H1 (cell line): ENCODE results near the gene MCM9. TPM values are rescaled to one million over a fixed set of nuclear protein-coding genes. Genes with fewer than 3 reads are reported as not detected.

Source experiments
- FOSL1 ChIP-seq: IDR thresholded peaks from 2 replicates; pipeline ENCODE4 v1.6.1; 2011; ENCODE audit warnings: mild to moderate bottlenecking, low read depth, low read length, moderate library complexity; ENCODE audit not compliant: insufficient read depth
- NANOG ChIP-seq: IDR thresholded peaks from 2 replicates; pipeline ENCODE4 v1.6.1; 2011; ENCODE audit warnings: low read length, low read depth, mild to moderate bottlenecking, inconsistent platforms; ENCODE audit not compliant: insufficient read depth, poor library complexity, severe bottlenecking
- RXRA ChIP-seq: IDR thresholded peaks from 2 replicates; pipeline ENCODE4 v1.6.1; 2011; ENCODE audit warnings: low read depth, mild to moderate bottlenecking, low read length, moderate library complexity; ENCODE audit not compliant: insufficient read depth
- polyA plus RNA-seq, 7 experiments: library from polyadenylated mRNA; depleted of rRNA in 3 of 7; stranded (reverse) in 5 of 7; unstranded in 2 of 7; fragments of >200 nt in 5 of 7; fragments of 200-250 nt in 2 of 7; gene quantifications; 1 replicate in 5 of 7; 2 replicates in 1 of 7; 4 replicates in 1 of 7; pipeline versions ENCODE4 v1.2.1 to v1.2.3, GENCODE V29; 2011 to 2013; ENCODE audit warnings: missing spikeins in 2 of 7, mixed read lengths in 2 of 7
- total RNA-seq: library from RNA; stranded (reverse); fragmentation: NEBNext Ultra II Directional; extraction: Animal tissue kit (Norgen Biotek cat#: 25700); gene quantifications from 2 replicates; pipeline ENCODE4 v1.2.1, GENCODE V29; 2021
- TF ChIP-seq, protein P1 (sequence below): fragments of 300-600 bp; sonication (generic); IDR thresholded peaks from 2 replicates; pipeline ENCODE4 v1.7.1; 2012; ENCODE audit warnings: low read length, moderate library complexity, mild to moderate bottlenecking, inconsistent platforms; ENCODE audit not compliant: insufficient replicate concordance

MCM9 gene
- total and polyA plus RNA-seq, 2 of the 8 experiments (the other 6 are each of a cell fraction or from before 2014, with no cell fraction given) = 3.7 to 11.4 TPM

DNA sequence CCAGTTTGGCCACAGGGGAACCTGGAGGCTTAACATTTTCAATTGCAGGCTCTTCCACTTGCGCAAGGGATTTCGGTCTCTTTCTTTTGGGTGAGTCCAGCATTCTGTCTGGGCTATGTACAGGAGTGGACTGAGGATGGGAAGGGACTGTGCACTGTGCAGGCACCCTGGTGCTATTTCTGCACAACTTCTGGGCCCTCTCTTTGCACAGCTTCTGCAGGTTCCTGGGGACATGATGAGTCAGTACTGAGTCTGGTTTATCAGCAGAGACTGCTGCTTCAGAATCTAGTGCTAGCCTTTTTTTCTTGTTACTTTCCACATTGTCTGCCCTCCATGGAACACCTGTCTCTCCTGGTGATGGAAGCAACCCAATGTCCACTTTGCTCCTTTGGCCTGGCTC lies 119.5 kb downstream of the MCM9 start (continued):
- TF ChIP-seq, protein P1, sequence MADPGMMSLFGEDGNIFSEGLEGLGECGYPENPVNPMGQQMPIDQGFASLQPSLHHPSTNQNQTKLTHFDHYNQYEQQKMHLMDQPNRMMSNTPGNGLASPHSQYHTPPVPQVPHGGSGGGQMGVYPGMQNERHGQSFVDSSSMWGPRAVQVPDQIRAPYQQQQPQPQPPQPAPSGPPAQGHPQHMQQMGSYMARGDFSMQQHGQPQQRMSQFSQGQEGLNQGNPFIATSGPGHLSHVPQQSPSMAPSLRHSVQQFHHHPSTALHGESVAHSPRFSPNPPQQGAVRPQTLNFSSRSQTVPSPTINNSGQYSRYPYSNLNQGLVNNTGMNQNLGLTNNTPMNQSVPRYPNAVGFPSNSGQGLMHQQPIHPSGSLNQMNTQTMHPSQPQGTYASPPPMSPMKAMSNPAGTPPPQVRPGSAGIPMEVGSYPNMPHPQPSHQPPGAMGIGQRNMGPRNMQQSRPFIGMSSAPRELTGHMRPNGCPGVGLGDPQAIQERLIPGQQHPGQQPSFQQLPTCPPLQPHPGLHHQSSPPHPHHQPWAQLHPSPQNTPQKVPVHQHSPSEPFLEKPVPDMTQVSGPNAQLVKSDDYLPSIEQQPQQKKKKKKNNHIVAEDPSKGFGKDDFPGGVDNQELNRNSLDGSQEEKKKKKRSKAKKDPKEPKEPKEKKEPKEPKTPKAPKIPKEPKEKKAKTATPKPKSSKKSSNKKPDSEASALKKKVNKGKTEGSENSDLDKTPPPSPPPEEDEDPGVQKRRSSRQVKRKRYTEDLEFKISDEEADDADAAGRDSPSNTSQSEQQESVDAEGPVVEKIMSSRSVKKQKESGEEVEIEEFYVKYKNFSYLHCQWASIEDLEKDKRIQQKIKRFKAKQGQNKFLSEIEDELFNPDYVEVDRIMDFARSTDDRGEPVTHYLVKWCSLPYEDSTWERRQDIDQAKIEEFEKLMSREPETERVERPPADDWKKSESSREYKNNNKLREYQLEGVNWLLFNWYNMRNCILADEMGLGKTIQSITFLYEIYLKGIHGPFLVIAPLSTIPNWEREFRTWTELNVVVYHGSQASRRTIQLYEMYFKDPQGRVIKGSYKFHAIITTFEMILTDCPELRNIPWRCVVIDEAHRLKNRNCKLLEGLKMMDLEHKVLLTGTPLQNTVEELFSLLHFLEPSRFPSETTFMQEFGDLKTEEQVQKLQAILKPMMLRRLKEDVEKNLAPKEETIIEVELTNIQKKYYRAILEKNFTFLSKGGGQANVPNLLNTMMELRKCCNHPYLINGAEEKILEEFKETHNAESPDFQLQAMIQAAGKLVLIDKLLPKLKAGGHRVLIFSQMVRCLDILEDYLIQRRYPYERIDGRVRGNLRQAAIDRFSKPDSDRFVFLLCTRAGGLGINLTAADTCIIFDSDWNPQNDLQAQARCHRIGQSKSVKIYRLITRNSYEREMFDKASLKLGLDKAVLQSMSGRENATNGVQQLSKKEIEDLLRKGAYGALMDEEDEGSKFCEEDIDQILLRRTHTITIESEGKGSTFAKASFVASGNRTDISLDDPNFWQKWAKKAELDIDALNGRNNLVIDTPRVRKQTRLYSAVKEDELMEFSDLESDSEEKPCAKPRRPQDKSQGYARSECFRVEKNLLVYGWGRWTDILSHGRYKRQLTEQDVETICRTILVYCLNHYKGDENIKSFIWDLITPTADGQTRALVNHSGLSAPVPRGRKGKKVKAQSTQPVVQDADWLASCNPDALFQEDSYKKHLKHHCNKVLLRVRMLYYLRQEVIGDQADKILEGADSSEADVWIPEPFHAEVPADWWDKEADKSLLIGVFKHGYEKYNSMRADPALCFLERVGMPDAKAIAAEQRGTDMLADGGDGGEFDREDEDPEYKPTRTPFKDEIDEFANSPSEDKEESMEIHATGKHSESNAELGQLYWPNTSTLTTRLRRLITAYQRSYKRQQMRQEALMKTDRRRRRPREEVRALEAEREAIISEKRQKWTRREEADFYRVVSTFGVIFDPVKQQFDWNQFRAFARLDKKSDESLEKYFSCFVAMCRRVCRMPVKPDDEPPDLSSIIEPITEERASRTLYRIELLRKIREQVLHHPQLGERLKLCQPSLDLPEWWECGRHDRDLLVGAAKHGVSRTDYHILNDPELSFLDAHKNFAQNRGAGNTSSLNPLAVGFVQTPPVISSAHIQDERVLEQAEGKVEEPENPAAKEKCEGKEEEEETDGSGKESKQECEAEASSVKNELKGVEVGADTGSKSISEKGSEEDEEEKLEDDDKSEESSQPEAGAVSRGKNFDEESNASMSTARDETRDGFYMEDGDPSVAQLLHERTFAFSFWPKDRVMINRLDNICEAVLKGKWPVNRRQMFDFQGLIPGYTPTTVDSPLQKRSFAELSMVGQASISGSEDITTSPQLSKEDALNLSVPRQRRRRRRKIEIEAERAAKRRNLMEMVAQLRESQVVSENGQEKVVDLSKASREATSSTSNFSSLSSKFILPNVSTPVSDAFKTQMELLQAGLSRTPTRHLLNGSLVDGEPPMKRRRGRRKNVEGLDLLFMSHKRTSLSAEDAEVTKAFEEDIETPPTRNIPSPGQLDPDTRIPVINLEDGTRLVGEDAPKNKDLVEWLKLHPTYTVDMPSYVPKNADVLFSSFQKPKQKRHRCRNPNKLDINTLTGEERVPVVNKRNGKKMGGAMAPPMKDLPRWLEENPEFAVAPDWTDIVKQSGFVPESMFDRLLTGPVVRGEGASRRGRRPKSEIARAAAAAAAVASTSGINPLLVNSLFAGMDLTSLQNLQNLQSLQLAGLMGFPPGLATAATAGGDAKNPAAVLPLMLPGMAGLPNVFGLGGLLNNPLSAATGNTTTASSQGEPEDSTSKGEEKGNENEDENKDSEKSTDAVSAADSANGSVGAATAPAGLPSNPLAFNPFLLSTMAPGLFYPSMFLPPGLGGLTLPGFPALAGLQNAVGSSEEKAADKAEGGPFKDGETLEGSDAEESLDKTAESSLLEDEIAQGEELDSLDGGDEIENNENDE = no peak
- no peak for TF ChIP-seq NANOG
- TF ChIP-seq RXRA = no peak
- no peak for TF ChIP-seq FOSL1
